Suppressor macrophage treated with lipopolysaccharide for 4 hours (primary cell): ENCODE data around the gene INA.
A peak's percentile ranks its signal among the peaks of the same experiment; 100 is the strongest.
"Not testable (repeated sequence)": the region's sequence is repeated elsewhere in the genome, so short reads cannot be mapped to it uniquely, and the experiment has no call there.

Source experiments
- DNase-seq: peaks from one replicate; pipeline ENCODE4 v3.0.0-alpha.2; 2020

Gene INA

GRCh38 chr10:103276896-103277712, at the start of gene INA:
INA (plus strand) TSS chr10:103277138; CDS start chr10:103277212, 74 bp downstream.
- peak; percentile 42 for DNase-seq

GRCh38 chr10:103227416-103227815, 49.5 kb upstream of the INA start:
- DNase-seq, result no peak

- no peak for DNase-seq
These were observed 45.8 kb upstream of the INA start for GRCh38 chr10:103231047-103231551.

GRCh38 chr10:103232131-103232673, 44.7 kb upstream of the INA start:
- DNase-seq, result no peak

GRCh38 chr10:103232772-103233488, 44.0 kb upstream of the INA start:
- DNase-seq, result no peak

DNA sequence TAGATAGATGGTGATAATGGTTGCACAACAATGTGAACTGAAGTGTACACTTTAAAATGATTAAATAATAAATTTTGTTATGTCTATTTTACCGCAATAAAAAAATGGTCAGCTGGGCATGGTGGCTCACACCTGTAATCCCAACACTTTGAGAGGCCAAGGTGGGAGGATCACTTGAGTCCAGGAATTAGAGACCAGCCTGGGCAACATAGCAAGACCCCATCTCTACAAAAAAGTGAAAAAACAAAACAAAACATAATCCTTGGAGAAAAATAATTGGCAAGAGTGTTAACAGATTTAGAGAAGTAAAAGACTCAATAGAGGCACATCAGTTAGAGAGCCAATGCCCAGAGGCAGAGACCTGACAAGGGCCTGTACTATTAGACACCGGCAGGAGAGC, 41.2 kb upstream of the INA start:
- no peak for DNase-seq

DNA sequence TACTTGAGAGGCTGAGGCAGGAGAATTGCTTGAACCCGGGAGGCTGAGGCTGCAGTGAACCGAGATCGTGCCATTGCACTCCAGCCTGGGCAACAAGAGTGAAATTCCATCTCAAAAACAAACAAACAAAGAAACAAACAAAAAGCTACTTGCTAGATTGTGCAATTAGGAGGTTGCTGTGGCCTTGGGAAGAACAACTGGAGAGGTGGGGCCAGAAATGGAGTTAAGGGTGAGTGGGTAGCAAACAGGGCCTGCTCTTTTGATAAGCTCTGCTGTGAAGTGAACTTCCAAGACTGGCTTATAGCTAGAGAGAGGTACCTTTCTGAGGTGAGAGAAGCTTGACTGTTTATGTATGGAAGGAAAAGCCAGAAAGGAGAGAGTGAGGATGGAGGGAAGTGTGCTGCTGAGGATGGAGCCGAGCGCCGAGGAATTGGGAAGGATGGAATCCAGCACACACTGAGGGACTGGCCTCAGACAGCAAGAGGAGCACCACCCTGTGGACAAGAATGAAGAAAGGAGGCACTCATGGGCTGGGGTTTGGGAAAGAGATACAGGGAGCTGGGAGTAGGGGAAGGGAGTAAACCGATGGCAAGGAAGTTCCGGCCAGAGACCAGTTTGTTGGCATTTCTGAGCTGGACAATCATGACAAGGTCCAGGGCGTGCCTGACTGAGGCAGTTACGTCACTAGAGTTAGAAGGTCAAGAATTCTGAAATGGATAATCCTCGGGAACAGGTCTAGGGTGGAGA, 38.3 kb upstream of the INA start:
- peak; percentile 23 for DNase-seq

DNA sequence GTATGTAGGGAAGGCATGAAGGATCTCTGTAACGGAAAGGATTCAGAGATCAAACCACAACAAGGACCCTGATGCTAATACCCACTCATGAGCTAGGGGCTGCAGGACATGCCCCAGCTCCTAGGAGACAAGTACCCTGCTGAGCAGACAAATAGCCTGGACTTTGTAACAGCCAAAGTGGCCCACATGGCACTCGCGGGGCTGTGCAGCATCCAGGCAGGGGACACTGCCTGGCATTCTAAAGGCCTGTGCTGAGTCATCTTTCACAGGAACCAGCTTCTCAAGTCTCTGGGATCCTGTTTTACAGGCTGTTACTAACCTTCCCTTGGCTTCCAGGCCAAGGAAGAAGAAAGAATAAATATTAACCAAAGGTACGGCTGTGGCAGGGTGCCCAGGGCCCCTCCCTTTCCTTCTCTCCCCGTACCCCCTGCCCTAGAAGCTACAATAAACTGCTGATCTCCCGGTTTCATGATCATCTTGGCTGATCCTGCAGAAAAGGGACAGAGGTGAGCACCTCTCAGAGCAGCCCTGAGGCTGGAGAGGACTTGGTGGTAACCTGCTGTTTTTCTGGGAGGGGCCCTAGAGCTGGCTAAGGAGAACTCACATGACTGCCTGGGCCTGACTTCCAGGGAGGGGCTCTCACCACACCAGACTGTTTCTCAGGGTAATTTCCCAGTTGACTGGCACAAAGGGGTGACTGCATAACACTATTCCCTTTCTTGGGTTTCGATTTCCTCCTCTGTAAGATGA, 35.5 kb upstream of the INA start:
- DNase-seq, result peak; percentile 96

DNA sequence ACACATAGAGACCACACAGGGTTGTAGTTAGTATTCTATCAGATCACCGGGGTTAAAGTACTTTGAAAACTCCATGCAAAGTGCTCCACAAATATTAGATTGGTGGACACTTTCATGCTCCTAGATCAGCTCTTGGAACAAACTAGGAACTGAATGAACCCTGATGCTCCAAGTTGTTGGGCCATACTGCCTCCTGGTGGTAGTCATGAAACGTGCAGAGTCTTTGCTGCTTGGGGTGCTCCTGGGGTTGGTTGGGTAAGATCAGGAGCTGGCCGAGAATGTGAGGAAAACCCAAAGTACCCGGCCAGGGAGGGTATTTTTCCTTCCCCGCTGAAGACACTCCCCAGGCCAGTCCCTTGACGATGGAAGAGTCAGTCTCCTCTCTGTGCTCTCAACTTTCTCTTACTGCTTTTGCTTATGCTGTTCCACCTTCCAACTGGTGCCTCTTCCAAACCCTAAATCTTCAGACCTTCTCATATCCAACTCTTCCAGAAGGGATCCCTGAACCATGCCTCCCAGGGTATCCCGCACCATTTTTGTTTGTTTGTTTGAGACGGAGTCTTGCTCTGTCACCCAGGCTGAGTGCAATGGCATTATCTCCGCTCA, 32.2 kb upstream of the INA start:
- DNase-seq, result peak; percentile 90

- not testable (repeated sequence) for DNase-seq
These were observed 31.4 kb upstream of the INA start, which contains the start of gene RPEL1 for GRCh38 chr10:103245587-103245986. RPEL1 (plus strand) TSS chr10:103245887; CDS start chr10:103245997, 110 bp downstream.

DNA sequence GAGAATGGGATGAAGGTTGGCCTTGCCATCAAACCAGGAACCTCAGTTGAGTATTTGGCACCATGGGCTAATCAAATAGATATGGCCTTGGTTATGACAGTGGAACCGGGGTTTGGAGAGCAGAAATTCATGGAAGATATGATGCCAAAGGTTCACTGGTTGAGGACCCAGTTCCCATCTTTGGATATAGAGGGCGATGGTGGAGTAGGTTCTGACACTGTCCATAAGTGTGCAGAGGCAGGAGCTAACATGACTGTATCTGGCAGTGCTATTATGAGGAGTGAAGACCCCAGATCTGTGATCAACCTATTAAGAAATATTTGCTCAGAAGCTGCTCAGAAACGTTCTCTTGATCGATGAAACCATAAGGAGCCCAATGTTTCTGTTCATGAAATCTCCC, 30.6 kb upstream of the INA start:
- no peak for DNase-seq

DNA sequence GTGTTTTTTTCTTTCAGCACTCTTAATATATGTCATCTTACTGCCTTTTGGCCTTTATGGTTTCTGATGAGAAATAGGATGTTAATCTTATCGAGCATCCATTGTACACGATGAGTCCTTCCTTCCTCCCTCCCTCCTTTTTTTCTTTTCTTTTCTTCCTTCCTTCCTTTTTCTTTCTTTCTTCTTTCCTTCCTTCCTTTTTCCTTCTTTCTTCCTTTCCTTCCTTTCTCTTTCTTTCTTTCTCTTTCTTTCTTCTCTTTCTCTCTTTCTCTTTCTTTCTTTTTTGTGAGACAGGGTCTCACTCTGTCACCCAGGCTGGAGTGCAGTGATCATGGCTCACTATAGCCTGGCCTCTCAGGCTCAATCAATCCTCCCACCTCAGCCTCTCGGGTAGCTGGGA, 22.8 kb upstream of the INA start:
- DNase-seq, result no peak

- DNase-seq, result no peak
These were observed 22.2 kb upstream of the INA start for GRCh38 chr10:103254538-103255325.

DNA sequence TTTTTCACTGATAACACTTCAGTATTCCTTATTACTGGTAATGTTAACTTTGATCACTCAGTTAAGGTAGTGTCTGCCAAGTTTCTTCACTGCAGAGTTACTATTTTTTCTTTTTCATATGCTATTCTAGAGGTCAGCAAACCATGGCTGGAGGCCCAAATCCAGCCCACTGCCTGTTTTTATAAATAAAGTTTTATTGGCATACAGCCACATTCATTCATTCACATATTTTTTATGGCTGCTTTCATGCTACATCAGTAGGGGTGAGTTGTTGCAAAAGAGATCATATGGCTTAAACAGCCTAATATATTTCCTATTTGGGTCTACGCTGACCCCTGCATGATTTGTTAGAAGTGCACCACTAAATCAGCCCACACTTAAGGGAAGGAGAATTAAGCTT, 20.3 kb upstream of the INA start:
- no peak for DNase-seq

- DNase-seq, result no peak
These were observed 19.1 kb upstream of the INA start for GRCh38 chr10:103257812-103258211.

DNA sequence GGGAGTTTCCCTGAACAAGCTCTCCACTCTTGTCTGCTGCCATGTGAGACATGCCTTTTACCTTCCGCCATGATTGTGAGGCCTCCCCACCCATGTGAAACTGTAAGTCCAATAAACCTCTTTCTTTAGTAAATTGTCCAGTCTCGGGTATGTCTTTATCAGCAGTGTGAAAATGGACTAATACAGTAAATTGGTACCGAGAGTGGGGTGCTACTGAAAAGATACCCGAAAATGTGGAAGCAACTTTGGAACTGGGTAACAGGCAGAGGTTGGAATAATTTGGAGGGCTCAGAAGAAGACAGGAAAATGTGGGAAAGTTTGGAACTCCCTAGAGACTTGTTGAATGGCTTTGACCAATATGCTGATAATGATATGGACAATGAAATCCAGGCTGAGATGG, 18.0 kb upstream of the INA start:
- not testable (repeated sequence) for DNase-seq

DNA sequence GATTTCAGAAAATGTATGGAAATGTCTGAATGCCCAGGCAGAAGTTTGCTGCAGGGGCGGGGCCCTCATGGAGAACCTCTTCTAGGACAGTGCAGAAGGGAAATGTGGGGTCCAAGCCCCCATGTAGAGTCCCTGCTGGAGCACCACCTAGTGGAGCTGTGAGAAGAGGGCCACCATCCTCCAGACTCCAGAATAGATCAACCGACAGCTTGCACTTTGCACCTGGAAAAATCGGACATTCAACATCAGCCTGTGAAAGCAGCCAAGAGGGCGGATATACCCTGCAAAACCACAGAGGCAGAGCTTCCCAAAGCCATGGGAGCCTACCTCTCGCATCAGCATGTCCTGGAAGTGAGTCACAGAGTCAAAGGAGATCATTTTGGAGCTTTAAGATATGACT, 16.9 kb upstream of the INA start:
- DNase-seq, result no peak

DNA sequence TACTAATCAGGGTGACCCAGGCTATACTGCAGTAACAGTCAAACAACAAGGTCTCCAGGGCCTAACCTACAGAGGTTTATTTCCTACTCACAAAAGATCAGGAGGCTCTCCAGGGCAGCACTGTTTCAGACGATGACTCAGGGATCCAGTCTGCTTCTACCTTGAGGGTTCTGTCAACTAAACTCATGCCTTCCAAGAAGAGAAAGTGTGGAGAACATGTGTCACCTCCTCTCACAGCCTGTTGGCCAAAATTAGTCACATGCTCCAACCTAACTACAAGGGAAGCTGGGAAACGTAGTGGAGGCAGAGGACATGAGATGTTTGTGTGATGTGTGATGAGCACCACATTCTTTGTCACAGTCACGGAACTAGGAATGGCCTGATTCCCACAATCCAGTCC, 14.7 kb upstream of the INA start:
- DNase-seq, result no peak

DNA sequence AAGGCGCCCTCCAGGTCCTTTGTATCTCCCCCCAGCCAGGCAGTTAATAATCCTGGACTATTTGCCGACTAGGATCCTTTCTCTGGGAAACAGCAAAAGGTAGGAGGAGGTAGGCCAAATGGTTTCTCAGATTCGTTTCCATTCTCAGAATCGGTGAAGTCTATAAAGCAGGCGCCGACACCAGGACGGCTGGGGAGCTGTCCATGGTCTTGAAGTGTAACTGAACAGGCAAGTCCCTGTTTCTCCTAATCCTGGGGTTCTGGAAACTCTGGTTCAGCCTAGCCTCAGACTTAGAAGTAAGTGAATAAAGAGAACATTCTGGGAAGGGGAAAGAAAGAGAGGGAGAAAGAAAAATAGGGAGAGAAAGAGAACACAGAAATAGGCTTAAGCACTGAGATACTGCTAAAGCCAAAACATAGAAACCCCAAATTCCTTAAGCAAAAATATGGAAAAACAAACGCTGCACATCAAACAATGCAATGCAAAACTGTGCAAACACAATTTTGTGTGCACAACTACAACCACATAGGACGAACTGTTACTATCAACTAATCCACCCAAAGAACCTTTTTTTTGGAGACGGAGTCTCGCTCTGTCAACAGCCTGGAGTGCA, 11.1 kb upstream of the INA start:
- DNase-seq, result peak; percentile 61

DNA sequence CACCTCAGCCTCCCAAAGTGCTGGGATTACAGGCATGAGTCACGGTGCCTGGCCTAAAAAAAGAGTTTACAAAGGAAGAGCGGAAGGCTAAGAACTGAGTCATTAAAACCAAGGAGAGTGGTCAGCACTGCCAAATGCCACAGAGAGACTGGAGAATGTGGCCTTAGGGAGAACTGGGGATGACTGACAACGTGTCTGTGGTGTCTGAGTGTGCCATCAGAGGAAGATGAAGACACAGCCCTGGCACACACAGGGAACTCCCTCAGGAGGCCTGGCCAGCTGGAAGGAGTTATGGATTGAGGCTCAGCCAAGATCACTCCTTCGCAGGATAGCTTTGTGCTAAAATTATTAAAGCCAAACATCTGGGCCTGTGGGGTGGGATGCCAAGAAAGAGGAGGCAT, 3.9 kb upstream of the INA start:
- DNase-seq, result peak; percentile 66
